ENCODE measurements around the gene CHTF8. TPM values are rescaled to one million over a fixed set of nuclear protein-coding genes. Genes with fewer than 3 reads are reported as not detected.

The CHTF8 gene
- total and polyA plus RNA-seq, 2 experiments from 2014 or later: 80.0 to 83.6 TPM

DNA sequence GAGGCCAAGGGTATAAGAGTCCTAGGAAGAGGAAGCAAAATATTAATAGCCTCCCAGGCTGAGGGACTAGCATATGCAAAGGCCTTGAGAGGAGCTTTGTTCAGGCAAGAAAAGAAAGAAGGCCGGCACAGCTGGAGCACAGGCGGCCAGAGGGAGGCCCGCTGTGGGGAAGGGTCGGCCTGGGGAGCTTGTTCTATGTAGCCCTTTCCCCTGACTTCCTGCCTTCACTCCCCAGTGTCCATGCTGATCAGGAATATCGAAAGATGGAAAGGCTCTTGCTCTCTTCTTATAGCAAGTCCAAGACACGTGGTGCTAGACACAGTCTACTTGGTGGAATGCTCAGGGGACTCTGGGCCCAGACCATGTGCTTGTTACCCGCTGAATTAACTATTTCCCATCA lies 54.3 kb downstream of the CHTF8 start:
- H4K20me1 ChIP-seq (ENCODE audit: insufficient read depth, poor library complexity, severe bottlenecking): no peaks in the 10 kb centered on the region
- H3K79me2 ChIP-seq: no peaks in the 10 kb centered on the region
- no peak overlapping the region for H2AFZ ChIP-seq
- no peak overlapping the region for H3K4me2 ChIP-seq
- DNase-seq (ENCODE audit: low spot score): no peak
- H3K27me3 ChIP-seq: no peaks in the 10 kb centered on the region
- H3K4me3 ChIP-seq: no peak overlapping the region
- TF ChIP-seq EZH2phosphoT487 (IDR thresholded peaks at IDR 0.05; ENCODE audit: low read depth, severe bottlenecking, unreplicated experiment): no peak
- no peak for TF ChIP-seq EZH2 (IDR thresholded peaks at IDR 0.05; ENCODE audit: borderline replicate concordance)
- TF ChIP-seq, protein P1, sequence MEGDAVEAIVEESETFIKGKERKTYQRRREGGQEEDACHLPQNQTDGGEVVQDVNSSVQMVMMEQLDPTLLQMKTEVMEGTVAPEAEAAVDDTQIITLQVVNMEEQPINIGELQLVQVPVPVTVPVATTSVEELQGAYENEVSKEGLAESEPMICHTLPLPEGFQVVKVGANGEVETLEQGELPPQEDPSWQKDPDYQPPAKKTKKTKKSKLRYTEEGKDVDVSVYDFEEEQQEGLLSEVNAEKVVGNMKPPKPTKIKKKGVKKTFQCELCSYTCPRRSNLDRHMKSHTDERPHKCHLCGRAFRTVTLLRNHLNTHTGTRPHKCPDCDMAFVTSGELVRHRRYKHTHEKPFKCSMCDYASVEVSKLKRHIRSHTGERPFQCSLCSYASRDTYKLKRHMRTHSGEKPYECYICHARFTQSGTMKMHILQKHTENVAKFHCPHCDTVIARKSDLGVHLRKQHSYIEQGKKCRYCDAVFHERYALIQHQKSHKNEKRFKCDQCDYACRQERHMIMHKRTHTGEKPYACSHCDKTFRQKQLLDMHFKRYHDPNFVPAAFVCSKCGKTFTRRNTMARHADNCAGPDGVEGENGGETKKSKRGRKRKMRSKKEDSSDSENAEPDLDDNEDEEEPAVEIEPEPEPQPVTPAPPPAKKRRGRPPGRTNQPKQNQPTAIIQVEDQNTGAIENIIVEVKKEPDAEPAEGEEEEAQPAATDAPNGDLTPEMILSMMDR (IDR thresholded peaks at IDR 0.05; ENCODE audit: poor library complexity): no peak
- WGBS (ENCODE audit: low lambda C conversion rate, missing lambda C conversion rate): 56% methylated on average over 7 of the region's 7 CpGs
- H3K9me3 ChIP-seq (ENCODE audit: low read depth): no peaks in the 10 kb centered on the region
- H3K36me3 ChIP-seq (replicated peaks; ENCODE audit: insufficient read depth, low read depth): no peaks in the 10 kb centered on the region
- H3K9me2 ChIP-seq (replicated peaks; ENCODE audit: insufficient read depth): no peaks in the 10 kb centered on the region
- no peaks in the 10 kb centered on the region for H3K4me1 ChIP-seq (ENCODE audit: insufficient read depth)
- H3K27ac ChIP-seq: no peak overlapping the region

DNA sequence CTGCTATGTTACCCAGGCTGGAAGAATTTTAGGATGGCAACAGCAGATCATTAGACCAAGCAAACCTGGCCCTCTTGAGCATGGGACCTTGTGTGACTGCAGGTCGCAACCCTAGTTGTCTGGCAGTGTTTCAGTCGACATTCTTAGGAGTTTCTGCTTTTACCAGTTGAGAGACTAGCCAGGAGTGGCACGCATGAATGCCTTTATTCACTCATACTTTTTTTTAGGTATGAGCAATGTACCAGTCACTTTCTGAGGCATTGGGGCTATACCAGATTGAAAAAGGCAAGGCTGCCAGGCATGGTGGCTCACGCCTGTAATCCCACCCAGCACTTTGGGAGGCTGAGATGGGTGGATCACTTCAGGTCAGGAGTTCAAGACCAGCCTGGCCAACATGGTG lies 55.1 kb downstream of the CHTF8 start:
- Histone ChIP-seq H3K27me3 (no peaks in the 10 kb centered on the region), H3K36me3 (replicated peaks; ENCODE audit: insufficient read depth, low read depth) (no peaks in the 10 kb centered on the region), H2AFZ (no peak overlapping the region), H3K79me2 (no peaks in the 10 kb centered on the region), H3K9me3 (ENCODE audit: low read depth) (no peaks in the 10 kb centered on the region), H3K4me3 (no peak overlapping the region), H3K9me2 (replicated peaks; ENCODE audit: insufficient read depth) (no peaks in the 10 kb centered on the region), H4K20me1 (ENCODE audit: insufficient read depth, poor library complexity, severe bottlenecking) (no peaks in the 10 kb centered on the region), H3K4me2 (no peak overlapping the region), H3K4me1 (ENCODE audit: insufficient read depth) (peaks cover 4% of the 10 kb centered on the region), H3K27ac (no peak overlapping the region)
- DNase-seq (ENCODE audit: low spot score): no peak
- TF ChIP-seq EZH2 (IDR thresholded peaks at IDR 0.05; ENCODE audit: borderline replicate concordance) (no peak), EZH2phosphoT487 (IDR thresholded peaks at IDR 0.05; ENCODE audit: low read depth, severe bottlenecking, unreplicated experiment) (no peak)
- TF ChIP-seq, protein P1 (IDR thresholded peaks at IDR 0.05; ENCODE audit: poor library complexity): no peak
- 90% methylated on average over 4 of the region's 4 CpGs for WGBS (ENCODE audit: low lambda C conversion rate, missing lambda C conversion rate)

DNA sequence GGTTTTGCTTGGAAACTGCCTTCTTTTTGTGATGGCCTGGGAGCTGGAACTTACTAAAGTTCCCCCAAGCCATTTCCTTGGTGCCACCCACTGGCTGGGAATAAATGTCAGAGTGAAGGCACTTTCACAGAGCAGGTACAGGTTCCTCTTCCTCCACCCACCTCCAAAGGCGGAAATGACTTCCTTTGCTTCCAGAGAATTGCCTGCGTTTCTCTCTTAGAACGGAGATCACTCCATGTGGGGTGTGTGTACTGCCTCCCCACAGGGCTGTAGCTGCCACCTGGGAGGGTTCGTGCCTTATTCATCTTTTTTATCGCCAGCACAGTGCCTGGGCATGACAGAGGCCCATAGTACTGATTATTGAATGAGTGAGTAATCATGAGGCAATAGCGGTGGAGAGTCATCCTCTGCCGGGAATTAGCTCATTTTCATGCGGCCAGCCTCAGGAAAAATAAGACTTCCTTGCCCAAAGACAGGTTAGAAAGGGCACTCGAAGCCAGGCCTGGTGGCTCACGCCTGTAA lies 59.1 kb downstream of the CHTF8 start:
- no peaks in the 10 kb centered on the region for H3K27me3 ChIP-seq
- H4K20me1 ChIP-seq (ENCODE audit: insufficient read depth, poor library complexity, severe bottlenecking): no peaks in the 10 kb centered on the region
- no peaks in the 10 kb centered on the region for H3K9me2 ChIP-seq (replicated peaks; ENCODE audit: insufficient read depth)
- H3K36me3 ChIP-seq (replicated peaks; ENCODE audit: insufficient read depth, low read depth): no peaks in the 10 kb centered on the region
- H2AFZ ChIP-seq: no peak overlapping the region
- H3K4me2 ChIP-seq: no peak overlapping the region
- peak; percentile 33 for DNase-seq (ENCODE audit: low spot score)
- peaks cover 14% of the 10 kb centered on the region for H3K4me1 ChIP-seq (ENCODE audit: insufficient read depth)
- H3K9me3 ChIP-seq (ENCODE audit: low read depth): no peaks in the 10 kb centered on the region
- no peak overlapping the region for H3K27ac ChIP-seq
- H3K79me2 ChIP-seq: no peaks in the 10 kb centered on the region
- TF ChIP-seq EZH2 (IDR thresholded peaks at IDR 0.05; ENCODE audit: borderline replicate concordance) (no peak), EZH2phosphoT487 (IDR thresholded peaks at IDR 0.05; ENCODE audit: low read depth, severe bottlenecking, unreplicated experiment) (no peak)
- TF ChIP-seq, protein P1 (IDR thresholded peaks at IDR 0.05; ENCODE audit: poor library complexity): no peak
- H3K4me3 ChIP-seq: no peak overlapping the region
- WGBS (ENCODE audit: low lambda C conversion rate, missing lambda C conversion rate): 63% methylated on average over 10 of the region's 10 CpGs

DNA sequence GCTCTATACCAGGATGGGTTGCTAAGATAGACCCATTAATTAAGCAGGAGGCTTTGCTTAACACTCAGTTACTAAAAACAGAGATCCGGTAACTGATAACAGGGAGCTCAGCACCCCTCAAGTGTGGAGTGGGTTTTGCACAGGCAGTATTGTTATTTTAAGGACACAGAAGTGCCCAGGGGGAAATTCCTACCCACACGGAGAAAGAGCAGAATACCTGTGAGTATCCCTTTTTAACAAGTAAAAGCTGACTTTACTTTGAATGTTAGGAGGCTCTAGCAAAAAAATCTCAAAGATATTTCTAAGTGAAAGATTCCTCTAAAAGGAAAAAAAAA lies 59.8 kb downstream of the CHTF8 start:
- no peak overlapping the region for H3K4me3 ChIP-seq
- no peaks in the 10 kb centered on the region for H3K79me2 ChIP-seq
- no peak overlapping the region for H3K4me2 ChIP-seq
- WGBS (ENCODE audit: low lambda C conversion rate, missing lambda C conversion rate): 33% methylated on average over 2 of the region's 2 CpGs
- no peak overlapping the region for H2AFZ ChIP-seq
- H3K9me2 ChIP-seq (replicated peaks; ENCODE audit: insufficient read depth): no peaks in the 10 kb centered on the region
- peak overlapping the region; percentile 77 for H3K27ac ChIP-seq
- H3K36me3 ChIP-seq (replicated peaks; ENCODE audit: insufficient read depth, low read depth): no peaks in the 10 kb centered on the region
- no peaks in the 10 kb centered on the region for H4K20me1 ChIP-seq (ENCODE audit: insufficient read depth, poor library complexity, severe bottlenecking)
- H3K9me3 ChIP-seq (ENCODE audit: low read depth): no peaks in the 10 kb centered on the region
- TF ChIP-seq EZH2 (IDR thresholded peaks at IDR 0.05; ENCODE audit: borderline replicate concordance): no peak
- TF ChIP-seq, protein P1 (IDR thresholded peaks at IDR 0.05; ENCODE audit: poor library complexity): no peak
- TF ChIP-seq EZH2phosphoT487 (IDR thresholded peaks at IDR 0.05; ENCODE audit: low read depth, severe bottlenecking, unreplicated experiment): no peak
- H3K4me1 ChIP-seq (ENCODE audit: insufficient read depth): peaks cover 14% of the 10 kb centered on the region
- H3K27me3 ChIP-seq: no peaks in the 10 kb centered on the region
- DNase-seq (ENCODE audit: low spot score): no peak
